WTC11 (cell line): ENCODE data around the gene PPP1R14C. TPM values are rescaled to one million over a fixed set of nuclear protein-coding genes. Genes with fewer than 3 reads are reported as not detected.

Experiments
- ATAC-seq: fragments of 200-7000 bp; cut with Tn5 transposase; 2 replicates; pipeline ENCODE4 v1.10.0; 2021; ENCODE audit warnings: mild to moderate bottlenecking, moderate library complexity
- CTCF ChIA-PET: fragments of 300-600 bp; sonication (Branson Sonifier 250); formaldehyde crosslinking; loops from one replicate; lab custom pipeline; 2021; ENCODE audit warnings: antibody characterized with exemption; lab: Charles Lee
- POLR2A ChIA-PET: fragments of 350-600 bp; sonication (Branson Sonifier 250); formaldehyde crosslinking; loops from one replicate; lab custom pipeline; 2021; ENCODE audit warnings: antibody characterized with exemption; lab: Charles Lee
- DNase-seq: peaks from one replicate; pipeline ENCODE4 v3.0.0; 2021; ENCODE audit warnings: low spot score
- H3K27ac Mint-ChIP-seq: 2 replicates; pipeline ENCODE4 v1.8.0; 2021; ENCODE audit warnings: mixed read lengths
- H3K27me3 Mint-ChIP-seq: 2 replicates; pipeline ENCODE4 v1.8.0; 2021; ENCODE audit warnings: low read depth, mild to moderate bottlenecking, moderate library complexity, mixed read lengths
- H3K36me3 Mint-ChIP-seq: 2 replicates; pipeline ENCODE4 v1.8.0; 2021; ENCODE audit warnings: mixed read lengths
- H3K4me1 Mint-ChIP-seq: 2 replicates; pipeline ENCODE4 v1.8.0; 2022; ENCODE audit warnings: mixed read lengths
- H3K4me3 Mint-ChIP-seq: 2 replicates; pipeline ENCODE4 v1.8.0; 2021; ENCODE audit warnings: mild to moderate bottlenecking, moderate library complexity, mixed read lengths
- H3K9me3 Mint-ChIP-seq: 2 replicates; pipeline ENCODE4 v1.8.0; 2021; ENCODE audit warnings: mixed read lengths
- CREB1 ChIP-seq: sonication (generic); formaldehyde crosslinking; IDR thresholded peaks from 2 replicates; pipeline ENCODE4 v1.8.0; 2023; ENCODE audit warnings: mild to moderate bottlenecking, missing genetic modification reagents
- ETV6 ChIP-seq: sonication (generic); formaldehyde crosslinking; IDR thresholded peaks from 2 replicates; pipeline ENCODE4 v1.8.1; 2022; ENCODE audit warnings: mild to moderate bottlenecking, missing genetic modification reagents
- FOXK1 ChIP-seq: sonication (generic); formaldehyde crosslinking; IDR thresholded peaks from 2 replicates; pipeline ENCODE4 v1.8.0; 2022; ENCODE audit warnings: mild to moderate bottlenecking, moderate library complexity, missing genetic modification reagents
- JUN ChIP-seq: sonication (generic); formaldehyde crosslinking; IDR thresholded peaks from 2 replicates; pipeline ENCODE4 v1.8.0; 2023; ENCODE audit warnings: mild to moderate bottlenecking, missing genetic modification reagents
- KAT7 ChIP-seq: sonication (generic); formaldehyde crosslinking; IDR thresholded peaks from 2 replicates; pipeline ENCODE4 v1.8.1; 2023; ENCODE audit warnings: missing genetic modification reagents, mild to moderate bottlenecking, borderline replicate concordance
- RORB ChIP-seq: fragments of 250-450 bp; sonication (Bioruptor Pico); IDR thresholded peaks from 2 replicates; pipeline ENCODE4 v1.9.0; 2021; ENCODE audit warnings: mild to moderate bottlenecking
- total RNA-seq: library from RNA; stranded (reverse); gene quantifications from 3 replicates; pipeline ENCODE4 v1.2.3, GENCODE V29; 2021
- TF ChIP-seq, protein P1 (sequence below): fragments of 250-450 bp; sonication (Bioruptor Pico); IDR thresholded peaks from 2 replicates; pipeline ENCODE4 v1.9.0; 2021; ENCODE audit warnings: mild to moderate bottlenecking, borderline replicate concordance
- TF ChIP-seq, protein P2 (sequence below): sonication (generic); formaldehyde crosslinking; conservative IDR thresholded peaks from 2 replicates; pipeline ENCODE4 v1.8.1; 2023; ENCODE audit warnings: mild to moderate bottlenecking, low read depth, missing genetic modification reagents, moderate library complexity
- TF ChIP-seq, protein P3 (sequence below): sonication (generic); formaldehyde crosslinking; IDR thresholded peaks from 2 replicates; pipeline ENCODE4 v1.8.1; 2023; ENCODE audit warnings: mild to moderate bottlenecking, moderate library complexity, missing genetic modification reagents
- TF ChIP-seq, protein P4 (sequence below): sonication (generic); formaldehyde crosslinking; IDR thresholded peaks from 2 replicates; pipeline ENCODE4 v1.8.1; 2022; ENCODE audit warnings: low read depth, missing genetic modification reagents, borderline replicate concordance
- TF ChIP-seq, protein P5 (sequence below): fragments of 200-600 bp; IDR thresholded peaks from 2 replicates; pipeline ENCODE4 v1.8.0; 2022; ENCODE audit warnings: antibody characterized with exemption

Gene PPP1R14C
- total RNA-seq, 1 experiment from 2014 or later, result 1.1 TPM

DNA sequence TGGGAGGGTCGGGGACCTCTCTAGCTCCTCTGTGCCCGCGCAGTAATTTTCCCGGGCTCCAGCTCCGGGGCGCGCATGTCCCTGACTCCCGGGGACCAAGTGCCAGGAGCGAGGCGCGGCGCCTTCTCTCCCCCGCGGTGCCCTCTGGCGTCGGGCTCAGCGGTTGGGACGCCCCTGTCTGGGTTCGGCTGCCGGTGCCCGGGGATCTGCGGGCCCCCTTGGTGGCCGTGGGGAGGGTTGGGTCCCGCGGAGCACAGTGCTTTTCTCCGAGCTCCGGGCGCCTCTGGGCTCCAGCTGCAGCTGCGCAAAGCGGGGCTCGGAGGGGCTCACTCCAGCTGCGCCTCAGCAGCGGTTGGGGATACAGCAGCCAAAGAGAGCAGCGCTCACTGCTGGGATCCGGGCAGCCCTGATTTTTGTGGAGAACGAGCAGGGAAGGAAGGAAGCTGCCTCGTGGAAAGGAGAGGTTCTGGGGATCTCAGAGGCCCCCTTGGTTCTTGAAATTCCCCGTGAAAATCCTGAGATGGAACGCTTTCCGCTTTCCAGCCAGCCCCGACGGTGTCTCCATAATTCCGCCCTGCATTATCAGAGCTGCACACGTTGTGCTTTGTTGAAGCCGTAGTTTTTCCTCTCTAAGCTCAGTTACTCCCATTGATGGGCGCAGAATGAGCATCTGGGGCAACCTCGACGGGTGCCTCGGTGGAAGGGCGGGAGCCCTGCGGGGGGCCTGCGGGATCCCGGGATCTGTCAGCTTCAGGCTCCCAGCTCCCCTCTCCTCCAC, 861 bp downstream of the PPP1R14C start:
- ChIA-PET CTCF (interaction anchor here (0.9 to 2.7 kb wide), 3 partner anchors 63 to 133 kb away, joined by 3 to 24 read pairs (median 15); no protein-coding TSS in a partner anchor), POLR2A (interaction anchor here (0.6 to 1.1 kb wide), 3 partner anchors 9 to 118 kb away, joined by 3 to 4 read pairs (median 3); partner anchors contain the start of gene RAET1L)
- no peak overlapping the region for H3K27ac Mint-ChIP-seq
- peaks cover 74% of the 10 kb centered on the region for H3K27me3 Mint-ChIP-seq
- TF ChIP-seq JUN (CRISPR knock-in tag), result no peak
- no peak for DNase-seq
- no peaks in the 10 kb centered on the region for H3K36me3 Mint-ChIP-seq
- H3K4me3 Mint-ChIP-seq, result peak overlapping the region; percentile 73
- H3K9me3 Mint-ChIP-seq, result no peaks in the 10 kb centered on the region
- peak; percentile 41 for ATAC-seq
- peaks cover 28% of the 10 kb centered on the region for H3K4me1 Mint-ChIP-seq

DNA sequence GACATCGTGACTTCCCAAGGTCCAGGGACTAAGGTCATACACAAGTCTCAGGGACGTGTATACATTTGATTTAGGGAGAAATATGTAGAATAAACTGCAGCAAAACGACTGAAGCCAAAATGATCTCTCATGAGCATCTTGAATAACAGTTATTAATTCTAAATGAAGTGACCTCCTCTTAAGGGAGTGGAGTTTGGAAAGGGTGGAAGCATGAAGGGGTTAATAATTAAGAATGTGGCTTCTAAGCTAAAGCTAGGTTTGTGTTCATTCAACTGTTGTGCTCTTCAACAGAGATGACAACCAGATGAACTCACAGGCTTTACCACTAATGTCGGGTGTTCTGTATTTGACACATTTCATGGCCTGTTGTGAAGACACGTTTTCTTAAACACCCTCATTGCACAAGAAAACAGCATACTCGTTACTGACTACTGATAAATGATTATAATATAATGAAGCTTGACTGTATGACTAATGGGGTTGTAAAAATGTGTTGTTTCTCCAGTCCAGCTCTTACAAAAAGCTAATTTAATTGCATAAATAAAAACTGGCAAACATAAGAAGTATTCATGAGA, 1.5 kb downstream of the PPP1R14C start:
- H3K4me1 Mint-ChIP-seq, result peaks cover 25% of the 10 kb centered on the region
- ChIA-PET POLR2A (interaction anchor here (0.8 to 1.1 kb wide), 2 partner anchors 9 to 10 kb away, joined by 3 to 4 read pairs; no protein-coding TSS in a partner anchor), CTCF (interaction anchor here (0.9 to 2.7 kb wide), 3 partner anchors 64 to 133 kb away, joined by 3 to 24 read pairs (median 15); no protein-coding TSS in a partner anchor)
- no peak overlapping the region for H3K27ac Mint-ChIP-seq
- peaks cover 74% of the 10 kb centered on the region for H3K27me3 Mint-ChIP-seq
- ATAC-seq (no peak), DNase-seq (no peak)
- no peaks in the 10 kb centered on the region for H3K36me3 Mint-ChIP-seq
- peak overlapping the region; percentile 73 for H3K4me3 Mint-ChIP-seq
- H3K9me3 Mint-ChIP-seq, result no peaks in the 10 kb centered on the region
- TF ChIP-seq, protein P1, sequence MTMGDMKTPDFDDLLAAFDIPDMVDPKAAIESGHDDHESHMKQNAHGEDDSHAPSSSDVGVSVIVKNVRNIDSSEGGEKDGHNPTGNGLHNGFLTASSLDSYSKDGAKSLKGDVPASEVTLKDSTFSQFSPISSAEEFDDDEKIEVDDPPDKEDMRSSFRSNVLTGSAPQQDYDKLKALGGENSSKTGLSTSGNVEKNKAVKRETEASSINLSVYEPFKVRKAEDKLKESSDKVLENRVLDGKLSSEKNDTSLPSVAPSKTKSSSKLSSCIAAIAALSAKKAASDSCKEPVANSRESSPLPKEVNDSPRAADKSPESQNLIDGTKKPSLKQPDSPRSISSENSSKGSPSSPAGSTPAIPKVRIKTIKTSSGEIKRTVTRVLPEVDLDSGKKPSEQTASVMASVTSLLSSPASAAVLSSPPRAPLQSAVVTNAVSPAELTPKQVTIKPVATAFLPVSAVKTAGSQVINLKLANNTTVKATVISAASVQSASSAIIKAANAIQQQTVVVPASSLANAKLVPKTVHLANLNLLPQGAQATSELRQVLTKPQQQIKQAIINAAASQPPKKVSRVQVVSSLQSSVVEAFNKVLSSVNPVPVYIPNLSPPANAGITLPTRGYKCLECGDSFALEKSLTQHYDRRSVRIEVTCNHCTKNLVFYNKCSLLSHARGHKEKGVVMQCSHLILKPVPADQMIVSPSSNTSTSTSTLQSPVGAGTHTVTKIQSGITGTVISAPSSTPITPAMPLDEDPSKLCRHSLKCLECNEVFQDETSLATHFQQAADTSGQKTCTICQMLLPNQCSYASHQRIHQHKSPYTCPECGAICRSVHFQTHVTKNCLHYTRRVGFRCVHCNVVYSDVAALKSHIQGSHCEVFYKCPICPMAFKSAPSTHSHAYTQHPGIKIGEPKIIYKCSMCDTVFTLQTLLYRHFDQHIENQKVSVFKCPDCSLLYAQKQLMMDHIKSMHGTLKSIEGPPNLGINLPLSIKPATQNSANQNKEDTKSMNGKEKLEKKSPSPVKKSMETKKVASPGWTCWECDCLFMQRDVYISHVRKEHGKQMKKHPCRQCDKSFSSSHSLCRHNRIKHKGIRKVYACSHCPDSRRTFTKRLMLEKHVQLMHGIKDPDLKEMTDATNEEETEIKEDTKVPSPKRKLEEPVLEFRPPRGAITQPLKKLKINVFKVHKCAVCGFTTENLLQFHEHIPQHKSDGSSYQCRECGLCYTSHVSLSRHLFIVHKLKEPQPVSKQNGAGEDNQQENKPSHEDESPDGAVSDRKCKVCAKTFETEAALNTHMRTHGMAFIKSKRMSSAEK, result no peak
- TF ChIP-seq KAT7 (CRISPR knock-in tag), result no peak
- TF ChIP-seq, protein P2, sequence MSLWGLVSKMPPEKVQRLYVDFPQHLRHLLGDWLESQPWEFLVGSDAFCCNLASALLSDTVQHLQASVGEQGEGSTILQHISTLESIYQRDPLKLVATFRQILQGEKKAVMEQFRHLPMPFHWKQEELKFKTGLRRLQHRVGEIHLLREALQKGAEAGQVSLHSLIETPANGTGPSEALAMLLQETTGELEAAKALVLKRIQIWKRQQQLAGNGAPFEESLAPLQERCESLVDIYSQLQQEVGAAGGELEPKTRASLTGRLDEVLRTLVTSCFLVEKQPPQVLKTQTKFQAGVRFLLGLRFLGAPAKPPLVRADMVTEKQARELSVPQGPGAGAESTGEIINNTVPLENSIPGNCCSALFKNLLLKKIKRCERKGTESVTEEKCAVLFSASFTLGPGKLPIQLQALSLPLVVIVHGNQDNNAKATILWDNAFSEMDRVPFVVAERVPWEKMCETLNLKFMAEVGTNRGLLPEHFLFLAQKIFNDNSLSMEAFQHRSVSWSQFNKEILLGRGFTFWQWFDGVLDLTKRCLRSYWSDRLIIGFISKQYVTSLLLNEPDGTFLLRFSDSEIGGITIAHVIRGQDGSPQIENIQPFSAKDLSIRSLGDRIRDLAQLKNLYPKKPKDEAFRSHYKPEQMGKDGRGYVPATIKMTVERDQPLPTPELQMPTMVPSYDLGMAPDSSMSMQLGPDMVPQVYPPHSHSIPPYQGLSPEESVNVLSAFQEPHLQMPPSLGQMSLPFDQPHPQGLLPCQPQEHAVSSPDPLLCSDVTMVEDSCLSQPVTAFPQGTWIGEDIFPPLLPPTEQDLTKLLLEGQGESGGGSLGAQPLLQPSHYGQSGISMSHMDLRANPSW (CRISPR knock-in tag), result no peak
- TF ChIP-seq RORB (CRISPR knock-in tag), result no peak
- TF ChIP-seq, protein P3, sequence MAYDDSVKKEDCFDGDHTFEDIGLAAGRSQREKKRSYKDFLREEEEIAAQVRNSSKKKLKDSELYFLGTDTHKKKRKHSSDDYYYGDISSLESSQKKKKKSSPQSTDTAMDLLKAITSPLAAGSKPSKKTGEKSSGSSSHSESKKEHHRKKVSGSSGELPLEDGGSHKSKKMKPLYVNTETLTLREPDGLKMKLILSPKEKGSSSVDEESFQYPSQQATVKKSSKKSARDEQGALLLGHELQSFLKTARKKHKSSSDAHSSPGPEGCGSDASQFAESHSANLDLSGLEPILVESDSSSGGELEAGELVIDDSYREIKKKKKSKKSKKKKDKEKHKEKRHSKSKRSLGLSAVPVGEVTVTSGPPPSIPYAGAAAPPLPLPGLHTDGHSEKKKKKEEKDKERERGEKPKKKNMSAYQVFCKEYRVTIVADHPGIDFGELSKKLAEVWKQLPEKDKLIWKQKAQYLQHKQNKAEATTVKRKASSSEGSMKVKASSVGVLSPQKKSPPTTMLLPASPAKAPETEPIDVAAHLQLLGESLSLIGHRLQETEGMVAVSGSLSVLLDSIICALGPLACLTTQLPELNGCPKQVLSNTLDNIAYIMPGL (CRISPR knock-in tag), result no peak
- TF ChIP-seq, protein P4, sequence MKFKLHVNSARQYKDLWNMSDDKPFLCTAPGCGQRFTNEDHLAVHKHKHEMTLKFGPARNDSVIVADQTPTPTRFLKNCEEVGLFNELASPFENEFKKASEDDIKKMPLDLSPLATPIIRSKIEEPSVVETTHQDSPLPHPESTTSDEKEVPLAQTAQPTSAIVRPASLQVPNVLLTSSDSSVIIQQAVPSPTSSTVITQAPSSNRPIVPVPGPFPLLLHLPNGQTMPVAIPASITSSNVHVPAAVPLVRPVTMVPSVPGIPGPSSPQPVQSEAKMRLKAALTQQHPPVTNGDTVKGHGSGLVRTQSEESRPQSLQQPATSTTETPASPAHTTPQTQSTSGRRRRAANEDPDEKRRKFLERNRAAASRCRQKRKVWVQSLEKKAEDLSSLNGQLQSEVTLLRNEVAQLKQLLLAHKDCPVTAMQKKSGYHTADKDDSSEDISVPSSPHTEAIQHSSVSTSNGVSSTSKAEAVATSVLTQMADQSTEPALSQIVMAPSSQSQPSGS, result no peak
- no peak for TF ChIP-seq ETV6

DNA sequence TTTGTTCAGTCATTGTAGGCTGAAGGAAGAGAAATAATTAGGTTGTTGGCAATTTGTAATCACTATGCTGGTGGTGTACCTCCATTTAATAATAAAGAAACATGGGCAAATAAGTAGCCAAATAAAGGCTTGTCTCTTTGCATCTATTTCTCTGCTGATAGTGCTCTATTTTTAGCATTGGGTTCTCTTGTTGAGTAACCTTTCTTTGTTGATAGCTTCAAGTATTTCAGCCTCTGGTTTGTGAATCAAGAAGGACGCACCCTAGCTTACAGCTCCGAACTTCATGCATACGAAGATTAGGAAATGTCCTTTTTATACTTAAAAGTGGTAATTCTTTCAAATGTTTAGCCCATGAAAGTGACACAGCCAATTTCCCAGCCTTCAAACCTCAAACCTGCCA, 2.6 kb downstream of the PPP1R14C start:
- Mint-ChIP-seq H3K36me3 (no peaks in the 10 kb centered on the region), H3K9me3 (no peaks in the 10 kb centered on the region), H3K4me1 (peaks cover 27% of the 10 kb centered on the region), H3K27ac (no peak overlapping the region), H3K4me3 (no peak overlapping the region), H3K27me3 (peaks cover 71% of the 10 kb centered on the region)
- no peak for TF ChIP-seq CREB1 (CRISPR knock-in tag)
- TF ChIP-seq, protein P5, sequence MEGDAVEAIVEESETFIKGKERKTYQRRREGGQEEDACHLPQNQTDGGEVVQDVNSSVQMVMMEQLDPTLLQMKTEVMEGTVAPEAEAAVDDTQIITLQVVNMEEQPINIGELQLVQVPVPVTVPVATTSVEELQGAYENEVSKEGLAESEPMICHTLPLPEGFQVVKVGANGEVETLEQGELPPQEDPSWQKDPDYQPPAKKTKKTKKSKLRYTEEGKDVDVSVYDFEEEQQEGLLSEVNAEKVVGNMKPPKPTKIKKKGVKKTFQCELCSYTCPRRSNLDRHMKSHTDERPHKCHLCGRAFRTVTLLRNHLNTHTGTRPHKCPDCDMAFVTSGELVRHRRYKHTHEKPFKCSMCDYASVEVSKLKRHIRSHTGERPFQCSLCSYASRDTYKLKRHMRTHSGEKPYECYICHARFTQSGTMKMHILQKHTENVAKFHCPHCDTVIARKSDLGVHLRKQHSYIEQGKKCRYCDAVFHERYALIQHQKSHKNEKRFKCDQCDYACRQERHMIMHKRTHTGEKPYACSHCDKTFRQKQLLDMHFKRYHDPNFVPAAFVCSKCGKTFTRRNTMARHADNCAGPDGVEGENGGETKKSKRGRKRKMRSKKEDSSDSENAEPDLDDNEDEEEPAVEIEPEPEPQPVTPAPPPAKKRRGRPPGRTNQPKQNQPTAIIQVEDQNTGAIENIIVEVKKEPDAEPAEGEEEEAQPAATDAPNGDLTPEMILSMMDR, result no peak
- TF ChIP-seq FOXK1 (CRISPR knock-in tag), result no peak
- TF ChIP-seq JUN (CRISPR knock-in tag), result no peak
- DNase-seq (no peak), ATAC-seq (no peak)
- ChIA-PET CTCF (interaction anchor here (2.7 kb wide), 1 partner anchor 65 kb away, joined by 24 read pairs; no protein-coding TSS in a partner anchor), POLR2A (no interaction called here)
